SW480 (cell line): ENCODE measurements around the gene CPNE4.

ENCODE experiments used
- DNase-seq: peaks from one replicate; pipeline ENCODE4 v3.0.0-alpha.2; 2016; ENCODE audit warnings: low spot score

Gene CPNE4

DNA sequence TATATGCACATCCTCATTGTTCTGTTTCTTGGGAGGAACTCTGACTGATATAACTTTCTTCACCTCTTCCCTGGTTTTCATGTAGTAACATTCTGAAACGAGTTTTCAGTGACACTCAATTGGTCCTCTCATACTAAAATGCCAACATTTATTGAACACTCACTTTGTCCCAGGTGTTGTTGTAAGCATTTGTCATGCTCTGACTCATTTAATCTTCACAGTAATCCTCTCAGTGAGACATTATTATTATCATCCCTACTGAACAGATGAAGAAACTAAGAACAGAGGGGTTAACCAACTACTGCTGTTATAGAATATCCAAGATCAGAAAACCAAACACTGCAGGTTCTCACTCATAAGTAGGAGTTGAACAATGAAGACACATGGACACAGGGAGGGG lies 437.9 kb downstream of the CPNE4 start:
- DNase-seq, result no peak

DNA sequence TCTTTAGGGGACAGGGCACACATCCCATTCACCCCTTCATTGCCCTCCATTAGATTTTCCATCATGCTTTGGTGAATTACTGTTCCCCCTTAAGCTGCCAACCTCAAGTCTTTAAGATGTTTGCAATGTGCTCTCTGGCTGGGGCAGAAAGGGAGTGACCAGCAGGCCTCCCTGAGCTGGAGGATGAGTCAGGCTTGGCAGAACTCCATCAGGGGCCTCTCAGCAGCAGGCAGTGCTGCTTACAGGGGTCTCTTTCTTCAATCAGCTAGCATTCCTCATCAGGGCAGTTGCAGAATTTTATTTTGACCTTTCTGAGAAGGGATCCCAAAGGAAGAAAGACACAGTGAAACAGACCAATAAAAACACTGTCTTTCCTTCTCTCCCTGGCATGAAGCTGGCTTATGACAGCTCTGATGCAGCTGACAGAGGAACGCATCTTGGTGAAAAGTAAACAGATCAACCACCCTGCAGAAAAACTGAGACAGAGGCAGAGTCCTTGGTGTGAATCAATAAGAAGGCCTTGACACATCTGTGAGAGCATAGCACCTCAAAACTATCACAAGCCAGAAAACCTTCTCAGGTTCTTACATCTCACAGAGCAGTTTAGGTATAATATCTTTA lies 443.3 kb downstream of the CPNE4 start:
- no peak for DNase-seq

DNA sequence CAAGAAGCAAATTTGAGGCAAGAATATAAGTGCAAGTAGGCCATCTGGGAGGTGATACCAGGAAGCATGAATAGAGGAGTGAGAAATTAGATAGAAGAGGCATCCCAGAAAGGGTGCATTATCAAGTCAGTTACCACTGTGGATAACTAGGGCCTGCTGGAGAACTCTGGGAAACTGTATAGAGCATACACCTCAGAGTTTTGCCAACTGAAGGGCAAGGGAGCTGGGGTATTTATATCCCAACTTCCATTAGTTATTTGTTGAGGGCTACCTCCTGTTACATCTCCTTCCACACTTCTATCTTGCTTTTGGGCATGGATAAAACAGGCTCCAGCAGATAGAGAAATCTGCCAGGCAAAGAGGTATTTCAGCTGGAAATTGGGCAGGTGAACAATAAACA lies 448.5 kb downstream of the CPNE4 start:
- no peak for DNase-seq

DNA sequence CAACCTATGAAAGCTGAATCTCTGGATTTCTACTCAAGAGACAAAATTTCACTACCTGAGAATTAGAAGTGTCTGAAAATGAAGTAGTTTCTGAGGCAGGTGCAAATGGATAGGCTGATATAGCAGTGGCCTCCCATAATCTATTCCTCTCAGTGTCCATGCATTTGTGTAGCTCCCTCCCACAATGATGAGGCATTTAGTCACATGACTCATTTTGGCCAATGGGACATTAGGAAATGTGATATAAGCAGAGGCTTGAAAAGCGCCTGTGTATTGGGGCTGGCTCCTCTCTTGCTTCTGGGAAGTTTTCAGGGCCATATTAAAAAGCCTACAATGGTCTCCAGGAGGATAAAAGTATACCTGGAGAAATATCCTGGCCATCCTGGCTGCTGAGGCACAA lies 452.4 kb downstream of the CPNE4 start:
- no peak for DNase-seq

DNA sequence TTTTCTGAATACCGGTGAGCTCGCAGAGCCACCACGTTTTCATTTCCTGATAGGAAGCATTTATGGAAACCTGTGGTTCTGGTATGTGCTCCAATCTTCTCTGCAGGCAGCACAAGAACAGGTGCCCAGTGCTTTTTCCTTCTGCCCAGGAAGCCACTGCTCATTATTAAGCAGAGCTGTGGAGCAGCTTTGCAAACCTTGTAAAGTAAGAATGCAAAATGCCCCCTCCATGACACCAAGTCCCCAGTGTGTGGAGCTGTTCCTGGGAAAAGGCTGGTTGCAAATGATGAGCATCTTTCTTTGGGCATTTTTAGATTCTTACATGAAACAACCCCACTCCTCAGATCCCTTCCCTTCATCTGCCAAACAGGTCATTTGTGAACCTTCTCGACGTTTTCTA lies 466.4 kb downstream of the CPNE4 start:
- no peak for DNase-seq

DNA sequence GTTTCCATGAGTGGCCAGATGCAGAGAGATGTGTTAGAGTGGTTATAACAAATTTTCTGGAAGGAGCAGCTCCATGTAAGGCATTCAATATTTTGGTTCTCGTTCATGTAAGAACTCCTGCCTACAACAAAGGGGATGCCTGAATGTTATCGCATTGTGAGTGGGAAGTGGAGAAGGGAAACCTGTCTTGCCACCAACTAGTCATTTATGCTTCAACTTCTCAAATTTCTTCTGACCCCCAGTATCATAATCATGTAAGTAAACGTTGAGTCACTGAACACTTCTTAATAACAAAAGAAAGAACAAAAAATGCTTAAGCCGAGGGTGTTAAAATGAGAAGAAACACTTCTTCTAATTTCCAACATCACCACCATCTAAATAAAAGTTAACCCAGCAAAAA lies 470.0 kb downstream of the CPNE4 start:
- DNase-seq, result no peak

DNA sequence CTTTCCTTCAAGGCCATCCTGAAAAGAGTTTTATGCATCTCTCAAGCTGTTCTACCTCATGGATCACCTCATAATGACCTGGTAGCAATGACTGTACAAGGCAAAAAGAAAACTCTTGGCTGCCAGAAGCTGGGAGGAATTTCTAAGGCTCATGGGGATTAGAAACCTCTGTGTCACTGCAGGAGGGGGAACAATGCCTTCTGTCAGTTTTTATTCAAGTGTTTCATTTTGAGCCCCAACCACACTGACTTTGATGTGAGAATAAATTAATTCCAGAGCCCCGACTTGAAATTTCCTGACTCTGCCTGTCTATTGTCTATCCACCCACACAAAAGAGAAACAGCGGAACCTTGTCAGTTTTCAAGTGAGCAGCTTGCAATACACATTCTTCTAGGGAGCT lies 473.3 kb downstream of the CPNE4 start:
- DNase-seq, result peak; percentile 37

DNA sequence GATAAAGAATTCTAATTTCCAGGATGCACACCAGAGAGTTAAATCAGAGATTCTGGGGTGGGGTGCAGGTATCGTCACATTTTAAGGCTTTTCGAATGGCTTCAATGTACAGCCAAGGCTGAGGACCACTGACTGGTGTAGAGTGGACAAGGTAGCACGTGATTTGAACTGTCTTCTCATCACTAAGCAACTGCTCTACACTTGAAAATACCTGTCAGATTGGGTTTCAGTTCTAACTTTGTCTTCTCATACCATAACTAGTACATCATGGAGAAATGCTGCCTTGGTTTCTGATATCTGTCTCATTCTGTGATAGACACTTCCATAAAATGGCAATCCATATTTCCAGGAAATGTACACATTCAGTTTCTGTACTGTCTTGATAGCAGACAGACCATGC lies 474.0 kb downstream of the CPNE4 start:
- DNase-seq, result no peak

DNA sequence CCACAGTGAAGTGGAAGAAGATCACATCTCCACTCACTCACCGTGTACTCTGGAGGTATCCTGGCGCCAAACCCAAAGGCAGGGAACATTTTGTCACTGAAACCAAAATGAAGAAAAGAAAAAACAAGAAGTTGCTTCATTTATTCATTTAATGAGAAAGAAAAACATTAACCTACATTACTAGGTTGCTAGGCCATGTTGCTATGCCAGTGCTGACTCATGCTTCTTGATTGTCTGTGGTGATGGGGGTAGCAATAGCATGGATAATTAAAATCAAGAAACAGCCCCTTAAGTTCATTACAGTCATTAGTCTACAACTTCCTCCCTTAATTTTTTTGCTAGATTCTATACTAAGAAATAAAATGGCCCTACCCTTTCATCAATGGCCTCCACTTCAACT lies 479.4 kb downstream of the CPNE4 start:
- DNase-seq, result no peak

DNA sequence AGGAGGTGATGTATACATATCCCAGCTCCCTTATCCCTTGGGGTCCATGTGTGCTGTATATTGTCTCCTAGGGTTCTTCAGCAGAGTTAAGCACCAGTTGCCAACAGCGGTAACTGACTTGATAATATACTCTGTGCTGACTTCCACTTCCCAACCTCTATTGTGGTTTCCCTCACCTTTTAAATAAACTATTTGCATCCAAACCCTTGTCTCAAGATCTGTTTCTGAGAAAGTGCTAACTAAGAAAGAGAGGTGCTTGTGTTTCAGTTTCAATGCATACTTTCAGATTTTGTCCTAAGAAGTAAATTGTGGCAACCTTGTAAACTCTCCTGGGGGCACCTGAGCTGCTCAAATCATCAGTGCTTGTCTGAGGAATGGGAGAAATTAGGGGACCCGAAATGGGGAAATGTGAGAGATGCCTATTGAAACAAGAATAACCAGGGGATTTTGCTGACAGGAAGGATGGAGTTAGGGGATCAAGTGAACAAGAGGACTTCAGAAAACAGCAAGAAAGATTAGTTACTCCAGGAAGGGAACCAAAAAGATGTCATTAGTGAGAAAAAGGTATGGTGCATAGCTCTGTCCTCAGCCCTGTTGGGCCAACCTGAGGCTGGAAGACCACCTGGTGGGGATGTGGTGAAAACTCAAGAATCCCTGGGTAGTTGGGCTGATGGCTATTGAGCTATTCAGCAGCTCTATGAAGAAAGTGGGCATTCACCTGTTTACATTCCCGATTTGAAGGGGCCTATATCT lies 481.1 kb downstream of the CPNE4 start:
- DNase-seq, result no peak

DNA sequence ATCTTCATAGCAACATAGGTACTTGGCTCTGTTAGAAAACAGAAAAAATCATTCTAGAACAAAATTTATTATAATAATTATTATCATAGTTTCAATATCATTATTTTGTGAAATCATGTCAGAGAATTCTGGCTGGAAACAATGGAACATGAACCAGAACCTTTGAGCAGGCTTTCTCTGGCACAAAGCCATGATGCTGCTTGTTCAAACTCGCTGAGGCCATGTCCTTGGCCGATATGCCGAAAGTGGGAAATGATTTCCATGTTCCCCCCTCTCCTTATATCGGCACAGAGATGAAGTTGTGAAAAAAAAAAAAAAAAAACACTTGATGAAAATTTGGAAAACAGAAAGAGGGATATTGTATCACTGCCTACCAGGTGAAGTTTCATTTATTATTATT lies 483.1 kb downstream of the CPNE4 start:
- no peak for DNase-seq

DNA sequence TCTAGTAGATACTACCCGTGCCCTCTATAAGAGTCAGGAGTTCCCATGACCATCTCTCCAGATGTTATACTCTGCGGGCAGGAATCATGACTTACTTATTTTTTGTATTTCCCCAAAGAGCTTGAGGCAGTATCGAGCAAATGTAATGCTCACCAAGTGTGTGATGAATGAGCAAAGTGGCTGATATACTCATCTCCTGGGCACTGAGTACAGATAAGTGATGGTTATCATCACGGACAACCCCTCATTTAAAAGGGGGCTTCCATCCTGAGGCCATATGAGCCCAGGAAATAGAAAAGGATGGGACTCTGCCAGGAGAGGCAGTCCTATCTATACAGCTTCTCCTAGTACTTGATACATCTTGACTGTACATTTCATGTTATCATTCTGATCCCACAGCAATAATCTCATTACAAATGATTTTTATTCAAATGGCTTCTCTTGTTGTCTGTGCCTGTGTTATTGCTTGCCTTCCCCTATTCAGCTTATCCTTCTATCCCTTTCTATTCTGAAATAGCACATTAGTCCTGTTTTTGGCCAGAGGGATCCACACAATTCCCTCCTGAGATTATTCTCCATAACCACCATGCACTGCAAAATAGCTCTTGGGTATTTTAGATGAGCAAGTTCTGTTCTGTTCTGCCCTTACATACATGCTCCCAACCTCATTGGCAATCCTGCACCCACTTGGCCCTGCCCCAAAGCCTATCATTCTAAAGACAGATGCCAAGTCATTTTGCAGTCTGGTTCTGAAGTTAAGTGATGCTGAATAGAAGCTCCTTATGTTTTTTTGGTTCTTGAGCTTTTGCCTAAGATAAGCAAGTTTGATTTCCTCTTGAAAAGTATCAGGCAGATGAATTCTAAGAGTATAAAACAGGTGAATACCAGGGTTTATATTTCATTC lies 484.0 kb downstream of the CPNE4 start:
- DNase-seq, result no peak

DNA sequence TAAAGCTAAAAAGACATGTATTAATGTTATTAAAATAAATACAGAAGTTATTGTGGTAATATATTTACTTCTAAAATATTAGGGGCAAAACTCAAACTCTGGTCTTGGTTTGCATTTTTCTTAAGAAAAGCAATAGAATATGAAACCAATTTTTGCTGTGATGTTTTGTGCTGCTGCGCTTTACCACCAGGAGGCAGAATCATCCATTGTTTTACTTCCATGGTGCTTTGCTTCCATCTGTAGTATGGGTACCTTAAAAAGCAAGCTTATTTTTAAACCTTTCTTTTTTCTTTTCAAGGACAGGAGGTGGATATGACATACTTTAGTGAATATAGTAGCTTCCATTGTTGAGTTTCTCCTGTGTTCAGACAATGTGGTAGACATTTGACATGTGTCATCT lies 485.5 kb downstream of the CPNE4 start:
- DNase-seq, result no peak

DNA sequence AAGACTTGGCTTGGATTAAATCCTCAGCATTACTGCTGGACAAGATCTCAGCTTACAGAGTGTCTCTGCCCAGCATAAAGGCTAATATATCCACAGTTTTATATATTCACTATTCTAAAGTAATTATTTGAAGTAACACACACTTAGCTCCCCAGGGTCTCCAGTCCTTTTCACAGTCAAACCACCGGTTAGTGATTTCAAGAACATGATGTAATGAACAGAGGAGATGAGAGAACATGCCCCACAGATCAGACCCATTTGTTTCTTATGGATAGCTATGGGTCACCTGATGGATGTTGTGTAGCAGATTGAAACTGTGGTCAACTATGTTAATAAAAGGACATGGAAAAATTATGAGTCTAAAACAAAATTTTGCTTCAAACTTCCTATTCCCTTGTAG lies 487.2 kb downstream of the CPNE4 start:
- DNase-seq, result no peak

DNA sequence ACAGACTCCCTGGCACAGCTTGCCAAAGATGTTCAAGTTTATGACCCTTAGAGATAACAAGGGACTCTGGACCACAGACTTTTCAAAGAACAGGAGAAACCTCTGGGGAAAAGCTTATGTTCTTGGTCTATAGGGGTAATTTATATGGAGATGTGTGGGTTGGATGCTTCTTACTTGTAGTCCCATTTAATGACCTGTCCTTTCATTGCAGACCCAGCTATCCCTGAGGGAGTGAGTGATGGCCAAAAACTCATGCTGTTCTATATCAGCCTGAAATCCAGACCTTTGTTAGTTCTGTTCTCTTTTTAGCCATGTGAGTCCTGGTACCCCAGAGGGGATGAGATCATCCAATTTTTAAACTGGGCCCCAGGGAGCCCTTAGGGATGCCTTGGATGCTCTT lies 488.4 kb downstream of the CPNE4 start:
- no peak for DNase-seq

DNA sequence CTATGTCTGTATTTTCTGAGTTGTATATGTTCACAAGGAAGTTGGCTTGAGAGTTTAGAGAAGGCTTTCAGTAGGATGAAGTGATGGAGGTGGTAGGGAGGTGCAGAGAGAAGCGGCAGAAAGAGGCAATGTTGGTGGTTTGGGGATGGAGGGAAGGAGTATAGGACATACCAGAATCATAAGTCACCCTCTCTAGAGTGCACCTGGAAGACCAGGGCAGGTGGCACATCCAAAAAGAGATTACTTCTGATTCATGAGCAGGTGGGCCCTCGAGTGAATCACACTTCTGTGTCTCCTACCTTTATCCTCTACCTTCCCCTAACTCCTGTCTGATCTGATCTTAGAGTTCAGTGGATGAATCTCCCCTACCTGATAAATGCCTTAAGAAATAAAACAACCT lies 490.3 kb downstream of the CPNE4 start:
- no peak for DNase-seq

DNA sequence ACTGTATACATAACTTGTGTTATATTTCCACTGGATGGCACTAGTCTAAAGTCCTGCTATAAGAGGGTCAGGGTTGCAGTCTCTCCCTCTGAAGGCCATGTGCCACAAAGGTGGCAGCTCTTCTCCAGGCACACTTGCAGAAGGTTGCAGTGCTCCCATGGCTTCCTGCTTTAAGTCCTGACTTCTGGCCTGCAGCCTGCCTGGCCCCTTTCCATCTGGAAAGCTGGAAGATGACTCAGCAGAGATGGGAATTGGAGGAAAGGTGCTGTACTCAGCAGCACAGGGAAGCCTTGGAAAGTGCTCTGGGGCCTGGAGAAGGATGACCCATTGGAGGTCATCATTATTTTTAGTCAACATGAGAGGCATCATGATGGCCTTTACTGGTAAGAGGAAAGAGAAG lies 491.1 kb downstream of the CPNE4 start:
- peak; percentile 17 for DNase-seq

DNA sequence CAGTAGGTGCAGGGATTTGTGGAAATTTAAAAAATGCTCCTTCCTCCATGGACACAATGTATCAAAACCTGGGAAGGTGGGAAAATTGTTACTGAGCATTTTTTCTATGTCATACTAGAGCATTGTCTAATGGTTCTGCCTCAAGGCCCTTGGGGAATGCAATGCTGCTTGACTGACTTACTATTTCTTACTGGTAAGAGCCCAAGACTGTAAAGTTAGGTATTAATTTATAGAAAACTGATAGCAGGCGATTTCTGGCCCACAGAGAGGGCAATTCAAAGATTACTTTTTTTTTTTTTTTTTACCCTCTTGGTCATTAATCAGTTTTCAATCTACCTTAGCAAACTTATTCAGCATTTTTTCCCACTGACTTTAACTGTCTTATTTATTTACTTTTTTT lies 493.5 kb downstream of the CPNE4 start:
- DNase-seq, result no peak

DNA sequence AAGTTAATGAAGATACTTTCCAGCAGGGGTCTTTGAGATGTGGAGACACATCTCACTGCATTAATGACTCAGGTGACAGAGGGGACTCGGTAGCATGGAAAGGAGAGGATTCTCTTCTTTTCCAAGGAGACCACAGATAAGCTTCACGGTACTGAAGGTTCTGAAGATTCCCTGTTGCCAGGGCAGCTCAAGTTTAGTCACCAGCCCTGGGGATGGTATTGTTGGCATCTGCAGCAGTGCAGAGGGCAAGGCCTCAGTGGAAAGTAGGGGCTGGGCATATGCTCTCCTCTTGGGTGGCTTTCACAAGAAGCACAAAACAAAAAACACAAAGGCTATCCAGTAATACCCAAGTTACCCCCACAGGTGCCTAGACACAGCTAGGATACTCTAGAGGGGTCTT lies 494.0 kb downstream of the CPNE4 start:
- DNase-seq, result no peak

DNA sequence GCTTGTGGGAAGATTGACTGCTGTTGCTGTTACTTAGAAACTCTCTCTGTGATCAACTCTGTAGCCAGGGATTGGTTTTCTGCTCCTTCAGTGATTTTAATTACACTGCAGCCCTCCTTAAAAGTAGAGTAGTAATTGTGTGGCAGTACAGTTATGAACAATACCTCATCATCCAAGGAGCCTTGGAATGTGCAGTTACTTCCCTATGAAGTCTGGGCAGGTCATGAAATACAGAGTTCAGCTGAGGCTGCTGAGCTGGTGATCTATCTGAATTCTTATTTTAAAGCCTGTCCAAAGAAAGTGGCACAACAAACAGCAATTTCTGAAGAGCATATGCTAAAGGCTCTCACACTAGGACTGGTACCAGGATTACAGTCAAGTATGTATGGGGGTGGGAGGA lies 494.7 kb downstream of the CPNE4 start:
- DNase-seq, result no peak

DNA sequence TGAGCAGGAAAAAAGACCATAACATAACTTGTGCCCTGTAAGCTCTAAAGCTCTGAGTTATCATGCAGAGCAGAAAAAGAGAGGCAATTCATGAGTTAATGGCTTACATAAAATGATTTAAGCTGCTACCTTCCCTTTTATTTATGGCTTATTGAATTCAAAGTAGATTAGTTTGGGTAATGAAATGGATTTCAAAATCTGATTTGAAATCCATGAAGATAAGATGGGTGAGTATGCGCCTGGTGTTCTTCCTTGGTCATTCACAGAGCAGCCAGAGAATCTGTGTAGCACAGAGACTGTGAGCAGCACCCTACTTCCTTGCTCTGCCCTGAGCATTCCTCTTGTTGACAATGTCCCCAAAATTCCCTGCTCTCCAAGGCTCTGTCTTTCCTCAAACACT lies 495.8 kb downstream of the CPNE4 start:
- no peak for DNase-seq

DNA sequence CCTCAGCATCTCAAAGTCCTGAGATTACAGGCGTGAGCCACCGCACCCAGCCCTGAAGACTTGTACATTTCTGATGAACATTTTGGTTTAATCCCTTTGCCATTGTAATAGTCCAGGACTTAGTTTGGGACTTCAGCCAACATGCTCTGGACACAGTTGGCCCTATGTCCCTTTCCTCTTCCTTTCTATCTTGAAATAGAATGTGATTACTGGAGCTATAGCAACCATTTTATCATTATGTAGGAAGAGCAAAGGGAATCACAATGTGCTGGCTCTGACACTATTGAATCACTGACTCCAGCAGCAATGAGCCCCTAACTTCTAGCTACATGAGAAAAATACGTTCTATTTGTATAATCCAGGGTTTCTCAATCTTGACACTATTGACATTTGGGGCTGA lies 497.3 kb downstream of the CPNE4 start:
- DNase-seq, result no peak

DNA sequence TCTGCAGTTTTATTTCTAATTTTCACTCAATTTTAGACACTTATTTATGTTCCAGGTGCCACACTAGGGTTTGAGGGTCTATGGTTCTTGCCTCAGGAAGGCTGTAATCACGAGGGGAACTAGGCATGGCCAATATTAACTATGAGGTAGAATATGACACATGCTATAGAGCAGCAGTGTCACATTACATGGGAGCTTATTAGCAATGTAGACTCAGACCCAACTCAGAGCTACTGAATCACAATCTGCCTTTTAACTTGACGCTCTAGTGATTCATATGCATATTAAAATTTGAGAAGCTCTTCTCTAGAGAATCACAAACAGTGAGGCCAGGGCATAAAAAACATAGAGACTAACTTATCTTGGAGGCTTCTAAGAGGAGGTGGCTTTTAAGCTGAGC lies 499.2 kb downstream of the CPNE4 start:
- no peak for DNase-seq
